PC-9 (cell line): Measurements from ENCODE around the gene NXPH1.

Source experiments
- CTCF ChIP-seq: fragments of 200-600 bp; sonication (generic); conservative IDR thresholded peaks from 2 replicates; pipeline ENCODE4 v1.6.1; 2017; ENCODE audit warnings: mixed run types, antibody characterized with exemption, mild to moderate bottlenecking, moderate library complexity
- EZH2 ChIP-seq: fragments of 200-600 bp; sonication (generic); IDR thresholded peaks from 2 replicates; pipeline ENCODE4 v1.8.0; 2017; ENCODE audit warnings: antibody characterized with exemption, low read depth

GRCh38 chr7:8702807-8703206 lies 269.4 kb downstream of the NXPH1 start:
- TF ChIP-seq EZH2 (no peak), CTCF (no peak)
